Liver (tissue), 9 donors: Measurements from ENCODE around the gene RBM33. TPM values are rescaled to one million over a fixed set of nuclear protein-coding genes. Genes with fewer than 3 reads are reported as not detected.

Source experiments
- DNase-seq: peaks from one replicate; pipeline ENCODE4 v3.0.0-alpha.2; 2017; ENCODE audit warnings: low spot score
- H3K27ac ChIP-seq, 2 donors: one replicate each; pipeline ENCODE4 v1.7.0; 2013; ENCODE audit warnings: inconsistent platforms in 2 of 2, low read length in 2 of 2, control low read depth in 1 of 2, low read depth in 1 of 2, mild to moderate bottlenecking in 1 of 2
- H3K27me3 ChIP-seq, 4 donors: one replicate each; pipeline versions ENCODE4 v1.6.1 to v1.7.0; 2013; ENCODE audit warnings: low read length in 3 of 4, inconsistent platforms in 1 of 4, mild to moderate bottlenecking in 1 of 4, moderate library complexity in 1 of 4; ENCODE audit not compliant: control insufficient read depth in 4 of 4, insufficient read depth in 4 of 4
- H3K36me3 ChIP-seq, 4 donors: one replicate each; pipeline versions ENCODE4 v1.6.1 to v1.7.0; 2013; ENCODE audit warnings: low read length in 3 of 4, mild to moderate bottlenecking in 3 of 4, low read depth in 1 of 4, moderate library complexity in 1 of 4; ENCODE audit not compliant: control insufficient read depth in 4 of 4, insufficient read depth in 3 of 4
- H3K4me1 ChIP-seq, 4 donors: one replicate each; pipeline versions ENCODE4 v1.6.1 to v1.7.0; 2013; ENCODE audit warnings: low read length in 3 of 4, mild to moderate bottlenecking in 3 of 4, moderate library complexity in 1 of 4; ENCODE audit not compliant: control insufficient read depth in 4 of 4, insufficient read depth in 4 of 4
- H3K4me3 ChIP-seq, 3 donors: one replicate each; pipeline versions ENCODE4 v1.6.1 to v1.7.0; 2013; ENCODE audit warnings: low read length in 3 of 3, control low read depth in 1 of 3, low read depth in 1 of 3, mild to moderate bottlenecking in 1 of 3
- H3K9ac ChIP-seq, 2 donors: one replicate each; pipeline ENCODE4 v1.7.0; 2013; ENCODE audit warnings: low read length in 2 of 2, mild to moderate bottlenecking in 2 of 2, moderate library complexity in 2 of 2, control low read depth in 1 of 2, low read depth in 1 of 2
- H3K9me3 ChIP-seq, 4 donors: one replicate each; pipeline versions ENCODE4 v1.6.1 to v1.7.0; 2013; ENCODE audit warnings: low read length in 3 of 4; ENCODE audit not compliant: control insufficient read depth in 4 of 4
- ATF3 ChIP-seq: IDR thresholded peaks from 2 replicates; pipeline ENCODE4 v1.6.1; 2016; ENCODE audit warnings: antibody characterized with exemption
- CTCF ChIP-seq: fragments of 150-350 bp; IDR thresholded peaks from 2 replicates; pipeline ENCODE4 v1.5.1; 2017; ENCODE audit warnings: improper control_type of control experiment, low read depth, low read length; ENCODE audit not compliant: missing input control
- EGR1 ChIP-seq, 2 donors: IDR thresholded peaks; 2 replicates each; pipeline ENCODE4 v1.6.1; 2016 to 2018; ENCODE audit warnings: antibody characterized with exemption in 2 of 2, low read depth in 2 of 2
- FOXA1 ChIP-seq: IDR thresholded peaks from 2 replicates; pipeline ENCODE4 v1.6.1; 2016; ENCODE audit warnings: antibody characterized with exemption
- FOXA2 ChIP-seq: IDR thresholded peaks from 2 replicates; pipeline ENCODE4 v1.6.1; 2016; ENCODE audit warnings: antibody characterized with exemption
- GABPA ChIP-seq, 2 donors: IDR thresholded peaks in 1 of 2; conservative IDR thresholded peaks in 1 of 2; 2 replicates each; pipeline ENCODE4 v1.6.1; 2016; ENCODE audit warnings: antibody characterized with exemption in 2 of 2, mild to moderate bottlenecking in 1 of 2, moderate library complexity in 1 of 2
- HNF4A ChIP-seq, 2 donors: conservative IDR thresholded peaks; 2 replicates each; pipeline ENCODE4 v1.6.1; 2016; ENCODE audit warnings: antibody characterized with exemption in 2 of 2, mild to moderate bottlenecking in 2 of 2
- HNF4G ChIP-seq: IDR thresholded peaks from 2 replicates; pipeline ENCODE4 v1.6.1; 2016; ENCODE audit warnings: antibody characterized with exemption
- JUND ChIP-seq, 2 donors: IDR thresholded peaks; 2 replicates each; pipeline ENCODE4 v1.6.1; 2016; ENCODE audit warnings: antibody characterized with exemption in 2 of 2
- MAX ChIP-seq: IDR thresholded peaks from 2 replicates; pipeline ENCODE4 v1.6.1; 2016; ENCODE audit warnings: antibody characterized with exemption
- NR2F2 ChIP-seq: IDR thresholded peaks from 2 replicates; pipeline ENCODE4 v1.6.1; 2016; ENCODE audit warnings: antibody characterized with exemption
- RAD21 ChIP-seq, 2 donors: IDR thresholded peaks; 2 replicates each; pipeline ENCODE4 v1.6.1; 2016; ENCODE audit warnings: antibody characterized with exemption in 2 of 2, mild to moderate bottlenecking in 2 of 2
- REST ChIP-seq: IDR thresholded peaks from 2 replicates; pipeline ENCODE4 v1.6.1; 2016; ENCODE audit warnings: antibody characterized with exemption, mild to moderate bottlenecking
- RXRA ChIP-seq, 2 donors: IDR thresholded peaks; 2 replicates each; pipeline ENCODE4 v1.6.1; 2017 to 2018; ENCODE audit warnings: antibody characterized with exemption in 2 of 2, mild to moderate bottlenecking in 1 of 2
- SP1 ChIP-seq: IDR thresholded peaks from 2 replicates; pipeline ENCODE4 v1.6.1; 2018; ENCODE audit warnings: antibody characterized with exemption, mild to moderate bottlenecking
- TAF1 ChIP-seq: conservative IDR thresholded peaks from 2 replicates; pipeline ENCODE4 v1.6.1; 2016; ENCODE audit warnings: antibody characterized with exemption, mild to moderate bottlenecking
- YY1 ChIP-seq: IDR thresholded peaks from 2 replicates; pipeline ENCODE4 v1.6.1; 2016; ENCODE audit warnings: antibody characterized with exemption, mild to moderate bottlenecking
- ZBTB33 ChIP-seq: IDR thresholded peaks from 2 replicates; pipeline ENCODE4 v1.6.1; 2016; ENCODE audit warnings: antibody characterized with exemption
- WGBS: extraction: QIAGEN DNeasy Blood & Tissue Kit; methylation state at CpG from one replicate; pipeline ENCODE4 v1.1.7; 2013; 5-methylcytosine and 5-hydroxymethylcytosine counted together
- polyA plus RNA-seq, 2 donors: library from polyadenylated mRNA; stranded (reverse) in 1 of 2; unstranded in 1 of 2; fragments of 200-250 nt in 1 of 2; fragments of >200 nt in 1 of 2; fragmentation: Nextera tagmentation in 1 of 2; extraction: Ambion mirVana in 1 of 2; gene quantifications; one replicate each; pipeline versions ENCODE4 v1.2.1 to v1.2.3, GENCODE V29; 2013 to 2015
- total RNA-seq, 2 donors: library from RNA; depleted of rRNA; stranded (reverse); fragments of >200 nt; gene quantifications; one replicate each; pipeline ENCODE4 v1.2.3, GENCODE V29; 2014
- donor health status: healthy.
- donor health status: healthy.
- donor health status: healthy.
- donor health status: healthy.
- donor health status: healthy.

The RBM33 gene
- total and polyA plus RNA-seq, 4 donors: 7.8 to 48.9 (median 28.2) TPM

GRCh38 chr7:155825336-155825735 lies 180.9 kb downstream of the RBM33 start:
- H3K4me1 ChIP-seq: no peaks in the 10 kb centered on the region
- 71% methylated on average over 3 of the region's 3 CpGs for WGBS
- DNase-seq: no peak
- no peak overlapping the region for H3K27ac ChIP-seq
- H3K36me3 ChIP-seq: no peaks in the 10 kb centered on the region
- TF ChIP-seq SP1 (no peak), JUND (IDR thresholded peaks at IDR 0.05) (no peak), FOXA1 (no peak), MAX (no peak), CTCF (no peak), NR2F2 (no peak), YY1 (no peak), RAD21 (IDR thresholded peaks at IDR 0.05) (no peak), HNF4G (no peak), HNF4A (conservative IDR thresholded peaks at IDR 0.05) (no peak), EGR1 (IDR thresholded peaks at IDR 0.05; ENCODE audit: low read depth in 2 of 2) (no peak), RXRA (IDR thresholded peaks at IDR 0.05) (no peak), TAF1 (no peak), ATF3 (no peak), GABPA (IDR thresholded peaks at IDR 0.05 in 1 of 2, conservative IDR thresholded peaks at IDR 0.05 in 1 of 2) (no peak), ZBTB33 (no peak), REST (no peak), FOXA2 (no peak)
- no peaks in the 10 kb centered on the region for H3K27me3 ChIP-seq
- no peaks in the 10 kb centered on the region for H3K9me3 ChIP-seq
- H3K9ac ChIP-seq: no peak overlapping the region
- H3K4me3 ChIP-seq: no peak overlapping the region
